22Rv1 (cell line): ENCODE measurements around the gene KCMF1.

Experiments used
- ZFX ChIP-seq: fragments of 450-650 bp; IDR thresholded peaks from 2 replicates; pipeline ENCODE4 v1.6.1; 2017; ENCODE audit warnings: antibody characterized with exemption, borderline replicate concordance
- TF ChIP-seq, protein P1 (sequence below): fragments of 450-650 bp; IDR thresholded peaks from 2 replicates; pipeline ENCODE4 v1.5.1; 2017; ENCODE audit warnings: mild to moderate bottlenecking

DNA sequence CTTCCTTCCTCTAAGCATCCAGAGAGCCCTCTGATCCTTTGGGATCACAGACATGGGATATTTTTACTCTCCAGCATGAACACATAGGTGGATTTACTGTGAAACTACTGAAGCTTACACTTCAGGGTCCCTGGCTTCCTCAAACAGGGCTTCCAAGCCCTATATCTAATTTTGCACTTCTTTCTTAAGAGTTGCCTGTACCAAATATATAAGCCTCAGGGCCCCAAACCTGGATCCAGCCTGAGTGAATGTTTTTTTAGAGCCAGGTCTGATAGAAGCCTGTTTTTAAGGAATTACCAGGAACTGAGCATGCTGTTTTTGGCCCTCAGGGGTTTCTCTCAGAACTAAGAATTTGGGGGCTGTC is 13.2 kb upstream of the KCMF1 start:
- TF ChIP-seq, protein P1, sequence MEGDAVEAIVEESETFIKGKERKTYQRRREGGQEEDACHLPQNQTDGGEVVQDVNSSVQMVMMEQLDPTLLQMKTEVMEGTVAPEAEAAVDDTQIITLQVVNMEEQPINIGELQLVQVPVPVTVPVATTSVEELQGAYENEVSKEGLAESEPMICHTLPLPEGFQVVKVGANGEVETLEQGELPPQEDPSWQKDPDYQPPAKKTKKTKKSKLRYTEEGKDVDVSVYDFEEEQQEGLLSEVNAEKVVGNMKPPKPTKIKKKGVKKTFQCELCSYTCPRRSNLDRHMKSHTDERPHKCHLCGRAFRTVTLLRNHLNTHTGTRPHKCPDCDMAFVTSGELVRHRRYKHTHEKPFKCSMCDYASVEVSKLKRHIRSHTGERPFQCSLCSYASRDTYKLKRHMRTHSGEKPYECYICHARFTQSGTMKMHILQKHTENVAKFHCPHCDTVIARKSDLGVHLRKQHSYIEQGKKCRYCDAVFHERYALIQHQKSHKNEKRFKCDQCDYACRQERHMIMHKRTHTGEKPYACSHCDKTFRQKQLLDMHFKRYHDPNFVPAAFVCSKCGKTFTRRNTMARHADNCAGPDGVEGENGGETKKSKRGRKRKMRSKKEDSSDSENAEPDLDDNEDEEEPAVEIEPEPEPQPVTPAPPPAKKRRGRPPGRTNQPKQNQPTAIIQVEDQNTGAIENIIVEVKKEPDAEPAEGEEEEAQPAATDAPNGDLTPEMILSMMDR, result no peak
- TF ChIP-seq ZFX, result no peak
